GM23338 (cell line): Measurements from ENCODE around the gene AGPS. TPM values are rescaled to one million over a fixed set of nuclear protein-coding genes. Genes with fewer than 3 reads are reported as not detected.

Experiments used
- ATAC-seq: fragments of 200-7000 bp; cut with Tn5 transposase; 3 replicates; pipeline ENCODE4 v1.9.1; 2020
- DNase-seq: peaks from one replicate; pipeline ENCODE4 v3.0.0-alpha.2; 2015; ENCODE audit warnings: low spot score
- H2AFZ ChIP-seq: fragments of 200-600 bp; sonication (generic); 2 replicates; pipeline ENCODE4 v1.8.0; 2016; ENCODE audit warnings: antibody characterized with exemption, mild to moderate bottlenecking, moderate library complexity
- H3F3A ChIP-seq: fragments of 200-600 bp; sonication (generic); replicated peaks from 2 replicates; pipeline ENCODE4 v1.8.0; 2017; ENCODE audit warnings: antibody characterized with exemption, mixed run types, low read depth
- H3K27ac ChIP-seq: fragments of 200-600 bp; sonication (generic); 2 replicates; pipeline ENCODE4 v1.6.1; 2016; ENCODE audit warnings: low read depth
- H3K27me3 ChIP-seq: fragments of 200-600 bp; sonication (generic); 2 replicates; pipeline ENCODE4 v1.8.0; 2016; ENCODE audit warnings: mild to moderate bottlenecking, mixed run types, moderate library complexity; ENCODE audit not compliant: insufficient read depth
- H3K36me3 ChIP-seq: fragments of 200-600 bp; sonication (generic); 2 replicates; pipeline ENCODE4 v1.8.0; 2016; ENCODE audit warnings: mild to moderate bottlenecking; ENCODE audit not compliant: insufficient read depth
- H3K4me1 ChIP-seq: fragments of 200-600 bp; sonication (generic); 2 replicates; pipeline ENCODE4 v1.8.0; 2016; ENCODE audit warnings: mild to moderate bottlenecking, moderate library complexity; ENCODE audit not compliant: insufficient read depth
- H3K4me2 ChIP-seq: fragments of 200-600 bp; sonication (generic); 2 replicates; pipeline ENCODE4 v1.7.1; 2017; ENCODE audit warnings: mixed run types
- H3K4me3 ChIP-seq: fragments of 200-600 bp; sonication (generic); 2 replicates; pipeline ENCODE4 v1.6.1; 2016; ENCODE audit warnings: mixed run types
- H3K79me2 ChIP-seq: fragments of 200-600 bp; sonication (generic); replicated peaks from 2 replicates; pipeline ENCODE4 v1.8.0; 2017; ENCODE audit warnings: mild to moderate bottlenecking; ENCODE audit not compliant: insufficient read depth
- H3K9me2 ChIP-seq: fragments of 200-600 bp; sonication (generic); 2 replicates; pipeline ENCODE4 v1.8.0; 2017; ENCODE audit not compliant: insufficient read depth
- H4K20me1 ChIP-seq: fragments of 200-600 bp; sonication (generic); replicated peaks from 2 replicates; pipeline ENCODE4 v1.8.0; 2017; ENCODE audit warnings: mild to moderate bottlenecking; ENCODE audit not compliant: insufficient read depth
- H3K27ac Mint-ChIP-seq: 2 replicates; pipeline ENCODE4 v1.8.0; 2020; ENCODE audit warnings: inconsistent platforms, mild to moderate bottlenecking, moderate library complexity, mixed read lengths
- H3K27me3 Mint-ChIP-seq: 3 replicates; pipeline ENCODE4 v1.8.0; 2022; ENCODE audit warnings: low read depth, mild to moderate bottlenecking, moderate library complexity, mixed read lengths, inconsistent platforms; ENCODE audit not compliant: insufficient read depth, poor library complexity
- H3K36me3 Mint-ChIP-seq: 3 replicates; pipeline ENCODE4 v1.8.0; 2021; ENCODE audit warnings: low read depth, mild to moderate bottlenecking, inconsistent platforms, moderate library complexity, mixed read lengths
- H3K4me1 Mint-ChIP-seq: 3 replicates; pipeline ENCODE4 v1.8.0; 2020; ENCODE audit warnings: mild to moderate bottlenecking, inconsistent platforms, mixed read lengths
- H3K4me3 Mint-ChIP-seq: 3 replicates; pipeline ENCODE4 v1.8.0; 2021; ENCODE audit warnings: moderate library complexity, mild to moderate bottlenecking, inconsistent platforms, mixed read lengths
- H3K9me3 Mint-ChIP-seq: 3 replicates; pipeline ENCODE4 v1.8.0; 2020; ENCODE audit warnings: moderate library complexity, mild to moderate bottlenecking, inconsistent platforms, mixed read lengths
- CREB1 ChIP-seq: fragments of 250-450 bp; sonication (Bioruptor Pico); IDR thresholded peaks from 2 replicates; pipeline ENCODE4 v1.5.0; 2020; ENCODE audit warnings: low read depth, mild to moderate bottlenecking, moderate library complexity
- CTCF ChIP-seq, 2 experiments: fragments of 200-600 bp in 1 of 2; sonication (generic) in 1 of 2; conservative IDR thresholded peaks; 2 replicates each; pipeline versions ENCODE4 v1.5.1 to v1.6.1; 2016 to 2017; ENCODE audit warnings: antibody characterized with exemption in 2 of 2, low read depth in 2 of 2, mild to moderate bottlenecking in 2 of 2, moderate library complexity in 1 of 2
- ETS1 ChIP-seq: IDR thresholded peaks from 2 replicates; pipeline ENCODE4 v1.6.1; 2016; ENCODE audit warnings: antibody characterized with exemption
- EZH2phosphoT487 ChIP-seq: fragments of 200-600 bp; sonication (generic); IDR thresholded peaks from one replicate; pipeline ENCODE4 v1.8.1; 2018; ENCODE audit warnings: antibody characterized with exemption; ENCODE audit not compliant: unreplicated experiment
- JUNB ChIP-seq: IDR thresholded peaks from one replicate; pipeline ENCODE4 v1.6.1; 2016; ENCODE audit warnings: antibody characterized with exemption; ENCODE audit not compliant: unreplicated experiment
- POLR2AphosphoS5 ChIP-seq: IDR thresholded peaks from 2 replicates; pipeline ENCODE4 v1.6.1; 2016; ENCODE audit warnings: antibody characterized with exemption, low read depth
- REST ChIP-seq: IDR thresholded peaks from one replicate; pipeline ENCODE4 v1.6.1; 2018; ENCODE audit warnings: antibody characterized with exemption; ENCODE audit not compliant: unreplicated experiment
- ZNF114 ChIP-seq: fragments of 250-450 bp; sonication (Bioruptor Pico); IDR thresholded peaks from 2 replicates; pipeline ENCODE4 v1.5.0; 2020; ENCODE audit warnings: mild to moderate bottlenecking, moderate library complexity
- polyA plus RNA-seq: library from polyadenylated mRNA; unstranded; fragments of >200 nt; fragmentation: Nextera tagmentation; extraction: Ambion mirVana; gene quantifications from 2 replicates; pipeline ENCODE4 v1.2.1, GENCODE V29; 2016
- total RNA-seq: library from RNA; depleted of rRNA; stranded (reverse); fragments of >200 nt; shearing (Covaris generic); gene quantifications from 2 replicates; pipeline ENCODE4 v1.2.3, GENCODE V29; 2014
- TF ChIP-seq, protein P1 (sequence below): fragments of 250-450 bp; sonication (Bioruptor Pico); IDR thresholded peaks from 2 replicates; pipeline ENCODE4 v1.5.0; 2020; ENCODE audit warnings: mild to moderate bottlenecking, moderate library complexity

Gene AGPS
- total and polyA plus RNA-seq, 2 experiments from 2014 or later = 14.6 to 73.2 TPM

DNA sequence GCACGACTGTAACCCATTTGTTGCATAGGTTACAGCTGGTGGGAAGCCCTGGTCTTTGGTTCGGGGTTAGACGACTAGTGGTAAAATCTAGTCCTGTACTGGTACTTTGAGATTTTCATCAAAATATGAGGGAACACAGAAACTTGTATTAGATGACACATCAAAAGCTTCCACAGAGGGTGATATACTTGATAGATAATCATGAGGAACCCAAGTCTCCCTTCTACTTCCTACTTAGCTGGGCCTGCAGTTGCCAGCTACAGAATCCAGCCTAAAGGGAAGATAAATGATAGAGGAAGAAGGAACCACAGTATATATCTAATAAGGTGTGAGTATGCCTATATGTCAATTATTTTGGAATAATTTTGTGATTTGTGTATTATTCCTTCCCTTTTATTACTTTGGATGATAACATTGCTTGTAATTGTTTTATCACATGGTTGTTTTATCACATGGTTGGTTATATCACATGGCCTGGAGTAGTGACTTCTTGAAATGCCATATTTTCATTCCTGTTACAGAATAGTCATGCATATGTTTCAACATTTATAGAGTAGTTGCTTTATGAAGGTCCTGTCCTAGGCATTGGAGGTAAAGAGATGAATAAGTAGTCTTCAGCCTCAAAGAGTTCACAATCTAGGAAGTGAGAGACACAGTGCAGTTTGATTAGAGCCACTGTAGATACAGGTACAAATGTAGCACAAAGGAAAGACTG is 2.9 kb downstream of the AGPS start:
- H3K4me1 Mint-ChIP-seq = peaks cover 58% of the 10 kb centered on the region
- H2AFZ ChIP-seq = no peak overlapping the region
- peaks cover 36% of the 10 kb centered on the region for H3K4me1 ChIP-seq
- TF ChIP-seq POLR2AphosphoS5 (no peak), JUNB (no peak), CREB1 (CRISPR knock-in tag) (no peak), EZH2phosphoT487 (no peak), ETS1 (no peak), CTCF (conservative IDR thresholded peaks at IDR 0.05; ENCODE audit: low read depth in 2 of 2) (no peak), ZNF114 (CRISPR knock-in tag) (no peak), REST (no peak)
- TF ChIP-seq, protein P1, sequence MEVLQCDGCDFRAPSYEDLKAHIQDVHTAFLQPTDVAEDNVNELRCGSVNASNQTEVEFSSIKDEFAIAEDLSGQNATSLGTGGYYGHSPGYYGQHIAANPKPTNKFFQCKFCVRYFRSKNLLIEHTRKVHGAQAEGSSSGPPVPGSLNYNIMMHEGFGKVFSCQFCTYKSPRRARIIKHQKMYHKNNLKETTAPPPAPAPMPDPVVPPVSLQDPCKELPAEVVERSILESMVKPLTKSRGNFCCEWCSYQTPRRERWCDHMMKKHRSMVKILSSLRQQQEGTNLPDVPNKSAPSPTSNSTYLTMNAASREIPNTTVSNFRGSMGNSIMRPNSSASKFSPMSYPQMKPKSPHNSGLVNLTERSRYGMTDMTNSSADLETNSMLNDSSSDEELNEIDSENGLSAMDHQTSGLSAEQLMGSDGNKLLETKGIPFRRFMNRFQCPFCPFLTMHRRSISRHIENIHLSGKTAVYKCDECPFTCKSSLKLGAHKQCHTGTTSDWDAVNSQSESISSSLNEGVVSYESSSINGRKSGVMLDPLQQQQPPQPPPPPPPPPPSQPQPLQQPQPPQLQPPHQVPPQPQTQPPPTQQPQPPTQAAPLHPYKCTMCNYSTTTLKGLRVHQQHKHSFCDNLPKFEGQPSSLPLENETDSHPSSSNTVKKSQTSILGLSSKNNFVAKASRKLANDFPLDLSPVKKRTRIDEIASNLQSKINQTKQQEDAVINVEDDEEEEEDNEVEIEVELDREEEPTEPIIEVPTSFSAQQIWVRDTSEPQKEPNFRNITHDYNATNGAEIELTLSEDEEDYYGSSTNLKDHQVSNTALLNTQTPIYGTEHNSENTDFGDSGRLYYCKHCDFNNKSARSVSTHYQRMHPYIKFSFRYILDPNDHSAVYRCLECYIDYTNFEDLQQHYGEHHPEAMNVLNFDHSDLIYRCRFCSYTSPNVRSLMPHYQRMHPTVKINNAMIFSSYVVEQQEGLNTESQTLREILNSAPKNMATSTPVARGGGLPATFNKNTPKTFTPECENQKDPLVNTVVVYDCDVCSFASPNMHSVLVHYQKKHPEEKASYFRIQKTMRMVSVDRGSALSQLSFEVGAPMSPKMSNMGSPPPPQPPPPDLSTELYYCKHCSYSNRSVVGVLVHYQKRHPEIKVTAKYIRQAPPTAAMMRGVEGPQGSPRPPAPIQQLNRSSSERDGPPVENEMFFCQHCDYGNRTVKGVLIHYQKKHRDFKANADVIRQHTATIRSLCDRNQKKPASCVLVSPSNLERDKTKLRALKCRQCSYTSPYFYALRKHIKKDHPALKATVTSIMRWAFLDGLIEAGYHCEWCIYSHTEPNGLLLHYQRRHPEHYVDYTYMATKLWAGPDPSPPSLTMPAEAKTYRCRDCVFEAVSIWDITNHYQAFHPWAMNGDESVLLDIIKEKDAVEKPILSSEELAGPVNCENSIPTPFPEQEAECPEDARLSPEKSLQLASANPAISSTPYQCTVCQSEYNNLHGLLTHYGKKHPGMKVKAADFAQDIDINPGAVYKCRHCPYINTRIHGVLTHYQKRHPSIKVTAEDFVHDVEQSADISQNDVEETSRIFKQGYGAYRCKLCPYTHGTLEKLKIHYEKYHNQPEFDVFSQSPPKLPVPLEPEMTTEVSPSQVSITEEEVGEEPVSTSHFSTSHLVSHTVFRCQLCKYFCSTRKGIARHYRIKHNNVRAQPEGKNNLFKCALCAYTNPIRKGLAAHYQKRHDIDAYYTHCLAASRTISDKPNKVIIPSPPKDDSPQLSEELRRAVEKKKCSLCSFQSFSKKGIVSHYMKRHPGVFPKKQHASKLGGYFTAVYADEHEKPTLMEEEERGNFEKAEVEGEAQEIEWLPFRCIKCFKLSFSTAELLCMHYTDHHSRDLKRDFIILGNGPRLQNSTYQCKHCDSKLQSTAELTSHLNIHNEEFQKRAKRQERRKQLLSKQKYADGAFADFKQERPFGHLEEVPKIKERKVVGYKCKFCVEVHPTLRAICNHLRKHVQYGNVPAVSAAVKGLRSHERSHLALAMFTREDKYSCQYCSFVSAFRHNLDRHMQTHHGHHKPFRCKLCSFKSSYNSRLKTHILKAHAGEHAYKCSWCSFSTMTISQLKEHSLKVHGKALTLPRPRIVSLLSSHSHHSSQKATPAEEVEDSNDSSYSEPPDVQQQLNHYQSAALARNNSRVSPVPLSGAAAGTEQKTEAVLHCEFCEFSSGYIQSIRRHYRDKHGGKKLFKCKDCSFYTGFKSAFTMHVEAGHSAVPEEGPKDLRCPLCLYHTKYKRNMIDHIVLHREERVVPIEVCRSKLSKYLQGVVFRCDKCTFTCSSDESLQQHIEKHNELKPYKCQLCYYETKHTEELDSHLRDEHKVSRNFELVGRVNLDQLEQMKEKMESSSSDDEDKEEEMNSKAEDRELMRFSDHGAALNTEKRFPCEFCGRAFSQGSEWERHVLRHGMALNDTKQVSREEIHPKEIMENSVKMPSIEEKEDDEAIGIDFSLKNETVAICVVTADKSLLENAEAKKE (CRISPR knock-in tag) = no peak
- no peak for DNase-seq
- no peak for ATAC-seq
- H3K4me3 ChIP-seq = no peak overlapping the region
- H3K36me3 ChIP-seq = no peaks in the 10 kb centered on the region
- peak overlapping the region; percentile 18; the same call in 1 of the 2 replicates for H3K27ac Mint-ChIP-seq
- no peak overlapping the region for H3K4me3 Mint-ChIP-seq
- peaks cover 12% of the 10 kb centered on the region; the same call in 1 of the 2 replicates for H4K20me1 ChIP-seq
- H3K9me3 Mint-ChIP-seq = no peaks in the 10 kb centered on the region
- H3K36me3 Mint-ChIP-seq = no peaks in the 10 kb centered on the region; the same call in 2 of the 3 replicates
- H3K9me2 ChIP-seq = no peaks in the 10 kb centered on the region
- no peak overlapping the region for H3K4me2 ChIP-seq
- H3F3A ChIP-seq = no peaks in the 10 kb centered on the region
- no peak overlapping the region for H3K27ac ChIP-seq
- no peaks in the 10 kb centered on the region for H3K27me3 ChIP-seq
- peaks cover 3% of the 10 kb centered on the region for H3K27me3 Mint-ChIP-seq
- peaks cover 77% of the 10 kb centered on the region for H3K79me2 ChIP-seq
